HG02571 (cell line): ENCODE data around the gene GPR35.

Experiments used
- ATAC-seq: cut with Tn5 transposase; IDR thresholded peaks from one replicate; pipeline ENCODE4 v1.9.1; 2021; ENCODE audit warnings: mild to moderate bottlenecking, moderate library complexity; ENCODE audit not compliant: unreplicated experiment

GPR35 gene, protein sequence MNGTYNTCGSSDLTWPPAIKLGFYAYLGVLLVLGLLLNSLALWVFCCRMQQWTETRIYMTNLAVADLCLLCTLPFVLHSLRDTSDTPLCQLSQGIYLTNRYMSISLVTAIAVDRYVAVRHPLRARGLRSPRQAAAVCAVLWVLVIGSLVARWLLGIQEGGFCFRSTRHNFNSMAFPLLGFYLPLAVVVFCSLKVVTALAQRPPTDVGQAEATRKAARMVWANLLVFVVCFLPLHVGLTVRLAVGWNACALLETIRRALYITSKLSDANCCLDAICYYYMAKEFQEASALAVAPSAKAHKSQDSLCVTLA

DNA sequence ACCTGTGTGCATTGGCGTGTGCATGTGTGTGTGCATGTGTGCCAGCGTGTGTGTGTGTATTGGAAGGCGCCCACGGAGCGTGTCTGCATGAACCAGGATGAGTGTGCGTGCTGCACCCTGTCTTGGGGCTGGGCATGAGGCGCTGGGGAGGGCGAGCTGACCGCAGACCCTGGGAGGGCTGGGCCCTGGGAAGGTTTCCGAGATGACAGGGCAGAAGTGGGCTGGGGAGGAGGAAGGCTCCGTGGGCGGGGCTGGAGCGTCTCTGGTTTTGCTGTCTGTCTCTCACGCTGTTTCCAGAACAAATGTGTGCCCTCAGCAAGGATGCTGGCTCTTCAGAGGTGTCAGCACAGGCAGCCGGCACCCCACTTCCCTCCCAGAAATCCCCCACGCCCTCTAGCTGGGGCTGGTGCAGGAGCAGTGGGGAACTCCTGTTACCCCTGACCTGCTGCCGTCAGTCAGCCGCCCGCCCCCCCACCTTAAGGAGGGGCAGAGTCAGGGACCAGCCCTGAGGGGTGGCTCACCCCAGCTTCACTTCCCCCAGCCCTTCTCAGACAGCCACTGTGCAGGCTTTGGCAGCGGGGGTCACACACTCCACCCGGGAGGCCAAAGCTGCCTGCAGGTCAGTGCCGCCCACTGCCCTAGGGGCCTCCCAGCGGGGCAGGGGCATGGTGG, at the start of gene GPR35:
Gene GPR35, plus strand, starts transcription at position 531 of the 672 bp plus-strand sequence. CDS start 4,473 bp downstream, outside the sequence.
- no peak for ATAC-seq

DNA sequence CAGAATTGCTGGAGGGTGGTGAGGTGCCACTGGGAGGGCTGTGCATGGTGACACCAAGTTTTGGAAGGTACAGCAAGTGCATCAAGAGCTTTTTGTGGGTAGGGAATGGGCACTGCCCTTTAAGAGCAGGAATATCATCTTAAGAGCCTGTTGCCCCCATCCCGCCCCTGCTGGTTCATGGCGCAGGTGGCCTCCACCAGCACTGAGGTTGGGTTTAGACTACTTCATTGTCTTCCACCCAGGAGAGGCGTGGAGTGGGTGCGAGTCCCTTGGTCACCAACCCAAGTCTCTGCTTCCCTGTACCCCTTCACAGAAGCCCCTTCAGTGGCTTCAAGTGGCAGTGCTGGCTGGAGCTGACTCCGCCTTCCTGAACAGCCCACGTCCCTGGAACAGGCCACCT, 49.2 kb upstream of the GPR35 start:
- ATAC-seq: no peak

DNA sequence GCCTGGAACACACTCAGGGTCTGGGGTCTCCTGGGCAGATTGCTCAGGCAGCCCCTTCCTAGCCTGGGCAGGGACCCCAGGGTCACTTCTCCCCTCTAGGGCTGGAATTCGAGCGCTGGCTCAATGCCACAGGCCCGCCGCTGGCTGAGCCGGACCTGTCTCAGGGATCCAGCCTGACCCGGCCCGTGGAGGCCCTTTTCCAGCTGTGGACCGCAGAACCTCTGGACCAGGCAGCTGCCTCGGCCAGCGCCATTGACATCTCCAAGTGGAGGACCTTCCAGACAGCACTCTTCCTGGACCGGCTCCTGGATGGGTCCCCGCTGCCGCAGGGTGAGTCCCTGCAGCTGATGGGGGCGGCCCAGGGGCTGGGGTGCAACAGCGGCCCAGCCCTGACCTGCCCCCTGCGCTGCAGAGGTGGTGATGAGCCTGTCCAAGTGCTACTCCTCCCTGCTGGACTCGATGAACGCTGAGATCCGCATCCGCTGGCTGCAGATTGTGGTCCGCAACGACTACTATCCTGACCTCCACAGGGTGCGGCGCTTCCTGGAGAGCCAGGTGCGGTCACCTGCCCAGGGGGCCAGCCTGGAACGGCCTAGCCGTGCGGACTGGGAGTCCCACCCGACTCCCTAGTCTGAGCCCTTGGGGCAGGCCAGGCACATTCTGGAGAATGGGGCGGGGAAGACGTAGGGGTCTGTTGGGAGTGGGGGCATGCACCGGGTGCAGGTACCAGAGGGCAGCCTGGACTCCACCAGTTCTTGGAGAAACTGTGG, 48.7 kb upstream of the GPR35 start:
- ATAC-seq: no peak

- ATAC-seq: no peak
These were observed 47.8 kb upstream of the GPR35 start for GRCh38 chr2:240577281-240578109.

GRCh38 chr2:240578110-240578450, 47.2 kb upstream of the GPR35 start:
- no peak for ATAC-seq

DNA sequence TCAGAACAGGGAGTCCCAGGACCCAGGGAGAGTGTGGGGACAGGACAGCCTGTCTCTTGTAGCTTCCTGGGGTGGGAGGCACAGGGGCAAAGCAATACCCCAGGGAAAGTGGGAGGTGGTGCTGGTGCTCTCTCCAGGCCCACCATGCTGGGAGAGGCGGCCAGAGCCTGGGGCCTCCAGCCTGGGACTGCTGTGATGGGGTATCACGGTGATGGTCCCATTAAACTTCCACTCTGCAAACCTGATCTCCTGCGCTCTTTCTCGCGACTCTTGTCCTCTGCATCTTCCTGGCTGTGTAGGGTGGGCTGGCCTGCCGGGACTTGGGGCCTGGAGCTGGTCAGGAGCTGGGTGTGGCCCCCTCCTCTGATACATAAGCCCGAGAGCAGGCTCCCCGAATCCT, 46.8 kb upstream of the GPR35 start:
- ATAC-seq: no peak

DNA sequence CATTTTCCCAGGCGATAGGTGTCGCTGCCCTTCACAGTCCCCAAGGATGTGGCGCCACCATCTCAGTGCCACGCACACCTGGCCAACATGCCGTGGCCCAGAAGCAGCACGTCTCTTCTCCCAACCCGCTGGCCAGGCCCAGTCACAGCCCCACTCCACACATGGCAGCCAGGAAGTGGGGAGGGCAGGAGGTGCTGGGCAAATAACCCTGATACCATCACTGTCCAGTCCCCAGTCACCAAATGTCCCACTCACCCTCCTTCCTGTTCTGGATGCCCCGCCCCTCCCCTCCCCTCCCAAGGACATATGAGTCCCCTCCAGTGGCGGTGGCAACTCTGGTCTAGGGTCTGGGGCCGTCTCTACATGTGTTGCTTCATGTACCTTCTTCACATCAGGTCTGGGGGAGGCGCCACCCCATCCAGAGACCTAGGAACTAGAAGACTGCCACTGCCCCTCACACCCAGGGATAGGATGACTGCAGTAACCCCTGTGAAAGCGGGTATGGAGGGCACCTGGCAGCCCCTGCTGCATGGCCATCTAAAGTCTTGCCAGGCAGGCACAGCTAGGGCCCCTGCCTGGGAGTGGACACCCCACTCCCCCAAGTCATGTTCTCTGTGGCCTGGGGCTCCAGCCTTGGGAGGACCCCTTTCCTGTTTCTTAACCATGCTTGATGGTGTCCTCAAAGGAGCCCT, 46.1 kb upstream of the GPR35 start:
- ATAC-seq: no peak

DNA sequence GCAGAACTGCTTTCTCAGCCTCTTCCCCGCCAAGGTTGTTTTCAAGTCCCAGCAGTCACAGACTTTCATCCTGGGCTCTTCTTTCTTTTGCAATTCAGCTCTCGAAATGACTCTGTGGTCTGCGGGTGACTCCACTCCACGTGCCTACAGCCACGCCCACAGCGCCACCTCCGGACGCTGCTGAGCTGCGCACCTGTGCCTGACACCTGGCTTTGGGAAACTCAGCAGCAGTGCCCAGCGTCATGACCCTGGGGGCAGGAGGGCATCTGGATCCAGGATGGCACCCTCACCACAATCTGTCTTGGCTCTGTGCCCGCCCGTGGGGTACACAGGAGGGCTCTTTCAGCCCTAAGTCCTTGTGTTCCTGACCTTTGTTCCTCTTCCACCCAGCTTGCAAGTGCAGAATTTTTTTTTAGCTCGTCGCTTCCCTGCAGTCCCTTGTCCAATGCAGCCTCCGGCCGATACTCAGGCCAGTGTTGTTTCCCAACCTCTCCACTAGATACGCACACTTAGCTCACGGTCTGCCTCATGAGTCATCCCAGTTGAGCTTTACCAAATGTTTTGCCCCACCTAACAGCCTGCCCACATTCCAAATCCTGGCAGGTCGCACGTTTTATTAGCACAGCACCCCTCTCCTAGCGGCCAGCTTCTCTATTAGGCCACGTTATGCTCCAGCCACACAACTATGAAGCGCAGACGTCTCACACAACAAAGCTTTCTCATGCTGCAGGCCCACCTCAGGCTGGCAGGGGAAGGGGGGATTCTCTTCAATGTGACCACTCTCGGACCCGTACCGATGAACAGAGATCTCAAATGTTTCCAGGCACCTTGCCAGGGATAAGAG, 45.3 kb upstream of the GPR35 start:
- ATAC-seq: peak; percentile 34

DNA sequence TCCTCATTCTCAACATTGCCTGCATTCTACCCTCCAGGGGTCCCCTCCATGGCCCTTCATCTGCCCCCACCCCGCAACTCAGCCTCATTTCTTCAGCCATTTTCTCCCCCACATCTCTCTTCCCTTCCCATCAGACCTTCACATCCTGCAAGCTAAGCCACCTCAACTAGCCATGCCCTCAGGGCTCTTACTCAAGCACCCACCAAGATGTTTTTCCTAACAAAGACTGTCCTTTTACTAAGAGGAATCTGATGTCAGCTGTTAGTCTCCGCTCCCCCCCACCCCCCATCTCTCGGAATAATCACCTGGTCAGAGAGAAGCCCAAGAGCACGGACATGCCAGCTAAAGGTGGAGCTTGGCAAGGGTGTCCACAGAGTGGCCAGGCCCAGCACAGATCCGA, 43.5 kb upstream of the GPR35 start:
- no peak for ATAC-seq

GRCh38 chr2:240582781-240583180, 42.5 kb upstream of the GPR35 start:
- ATAC-seq: no peak

DNA sequence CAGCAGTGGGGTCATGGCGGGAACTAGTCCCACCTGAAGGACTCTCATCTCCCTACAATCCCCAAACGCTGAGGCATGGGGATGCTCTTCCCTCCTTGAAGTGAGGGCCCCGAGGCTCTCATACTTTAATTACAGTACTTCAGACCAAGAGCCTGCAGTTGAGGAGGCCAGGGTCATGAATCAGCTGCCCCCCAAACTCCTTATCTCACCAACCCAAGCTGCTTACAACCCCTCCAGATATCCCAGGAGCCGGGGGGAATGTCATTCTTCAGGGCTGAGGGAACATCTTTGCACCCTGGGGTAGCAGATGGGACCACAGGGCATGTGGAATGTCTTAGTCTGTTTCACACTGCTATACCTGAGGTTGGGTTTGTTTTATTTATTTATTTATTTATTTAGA, 41.5 kb upstream of the GPR35 start:
- no peak for ATAC-seq

DNA sequence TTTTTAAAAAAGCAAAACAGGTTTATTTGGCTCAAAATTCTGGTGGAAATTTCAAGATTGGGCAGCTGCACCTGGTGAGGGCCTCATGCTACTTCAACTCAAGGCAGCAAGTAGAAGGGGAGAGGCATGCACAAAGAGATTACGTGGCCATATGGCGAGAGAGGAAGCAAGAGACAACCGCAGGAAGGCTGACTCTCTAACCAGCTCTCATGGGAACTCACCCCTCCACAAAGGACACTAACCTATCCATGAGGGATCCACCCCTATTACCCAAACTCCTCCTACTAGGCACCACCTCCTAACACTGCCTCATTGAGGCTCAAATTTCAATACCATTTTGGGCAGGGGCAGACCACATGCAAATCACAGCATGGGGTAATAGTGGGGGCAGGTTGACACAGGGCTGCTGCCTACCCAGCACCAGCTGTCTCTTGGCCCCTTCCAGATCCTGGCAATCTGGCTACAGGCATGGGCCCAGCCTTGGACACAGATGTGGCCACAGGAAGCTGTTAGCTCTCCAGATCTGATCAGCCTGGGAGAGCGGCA, 40.7 kb upstream of the GPR35 start:
- ATAC-seq: peak; percentile 63

- no peak for ATAC-seq
These were observed 40.2 kb upstream of the GPR35 start for GRCh38 chr2:240585101-240585500.

GRCh38 chr2:240585681-240586197, 39.5 kb upstream of the GPR35 start:
- ATAC-seq: no peak

- peak; percentile 58 for ATAC-seq
These were observed 38.9 kb upstream of the GPR35 start, which contains the start of gene CAPN10 for GRCh38 chr2:240586198-240586918. Gene CAPN10 (plus strand): TSS chr2:240586734. CDS start chr2:240586912, 178 bp downstream.

DNA sequence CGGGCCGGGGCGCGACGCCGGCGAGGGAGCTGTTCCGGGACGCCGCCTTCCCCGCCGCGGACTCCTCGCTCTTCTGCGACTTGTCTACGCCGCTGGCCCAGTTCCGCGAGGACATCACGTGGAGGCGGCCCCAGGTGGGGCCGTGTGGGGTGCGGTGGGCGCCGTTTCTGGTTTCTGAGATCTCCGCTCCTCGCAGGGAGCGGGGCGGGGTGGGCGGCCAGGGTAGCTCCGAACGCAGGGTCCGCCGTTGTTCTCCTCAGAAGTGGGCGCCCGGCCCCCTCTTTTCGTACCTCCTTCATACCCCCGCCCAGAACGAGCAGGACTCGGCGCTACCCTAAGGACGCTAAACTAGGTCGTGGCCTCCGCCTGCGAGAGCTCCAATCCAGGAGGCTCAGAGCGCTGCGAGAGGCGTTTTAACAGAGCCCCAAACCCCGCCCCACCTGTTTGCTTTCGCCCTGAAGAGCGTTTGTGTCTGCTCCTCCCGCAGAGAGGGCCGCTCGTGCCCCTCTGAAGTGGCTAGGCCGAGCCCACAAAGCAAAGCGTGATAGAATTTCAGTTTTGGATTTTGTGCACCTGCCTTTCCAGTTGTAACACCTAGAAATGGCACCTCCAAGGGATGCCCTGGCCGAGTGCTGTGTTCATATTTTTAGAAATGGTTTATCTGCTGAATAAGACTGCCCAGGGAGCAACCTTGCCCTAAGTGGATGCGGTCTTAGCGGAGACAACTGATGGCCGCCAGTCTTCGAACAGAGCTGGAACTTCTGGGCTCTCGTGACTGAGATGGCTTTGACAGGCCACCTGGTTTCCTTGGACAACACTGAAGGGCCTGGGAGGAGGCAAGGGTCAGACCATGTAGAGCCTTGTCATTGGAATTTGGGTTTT, 38.1 kb upstream of the GPR35 start:
- ATAC-seq: peak; percentile 0

DNA sequence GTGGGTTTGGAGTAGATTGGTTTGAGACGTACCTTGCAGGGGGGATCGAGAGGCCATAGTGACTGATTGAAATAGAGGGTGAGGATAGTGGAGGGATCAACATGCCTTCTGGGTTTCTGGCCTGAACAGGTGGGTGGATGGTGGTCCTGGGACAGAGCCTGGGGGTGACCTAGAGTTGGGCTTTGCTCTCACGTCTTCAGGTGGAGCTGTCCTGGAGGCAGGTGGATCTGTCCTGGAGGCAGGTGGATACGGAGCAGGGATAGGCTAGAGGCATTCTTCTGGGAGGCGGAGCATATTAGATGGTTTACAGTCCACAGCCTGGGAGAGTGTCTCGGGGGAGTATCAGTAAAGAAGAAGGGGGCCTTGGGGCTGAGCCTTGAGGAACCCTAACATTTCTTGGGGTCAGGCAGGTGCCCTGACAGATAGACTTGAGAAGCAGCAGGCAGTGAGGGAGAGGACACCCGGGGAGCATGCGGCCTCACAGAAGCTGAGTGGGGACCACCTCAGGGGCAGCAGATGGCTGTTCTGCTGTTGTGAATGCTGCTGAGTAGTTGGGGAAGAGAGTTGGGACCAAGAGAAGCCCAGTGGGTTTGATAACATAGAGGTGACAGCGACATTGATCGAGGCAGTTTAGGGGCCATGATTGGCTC, 37.1 kb upstream of the GPR35 start:
- ATAC-seq: no peak
